Measurements from ENCODE around the gene EIF4G3.

DNA sequence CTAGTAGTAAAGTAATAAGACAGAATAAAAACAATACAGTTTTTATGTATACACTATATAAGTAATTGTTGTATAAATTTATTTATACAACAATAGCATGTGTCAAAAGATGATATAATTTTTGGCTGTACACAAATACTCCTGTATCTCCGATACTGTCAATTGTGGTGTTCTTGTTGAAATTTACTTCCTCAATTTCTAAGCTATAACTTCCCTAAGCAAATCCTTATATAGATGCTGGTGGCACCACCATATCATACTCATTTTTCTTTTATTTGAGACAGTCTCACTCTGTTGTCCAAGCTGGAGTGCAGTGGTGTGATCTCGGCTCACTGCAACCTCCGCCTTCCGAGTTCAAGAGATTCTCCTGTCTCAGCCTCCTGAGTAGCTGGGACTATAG is 248.6 kb downstream of the EIF4G3 start:
- TF ChIP-seq CTCF (IDR thresholded peaks at IDR 0.05) (no peak), EZH2 (IDR thresholded peaks at IDR 0.05; ENCODE audit: borderline replicate concordance, insufficient read depth, low read depth, low read length, poor library complexity, severe bottlenecking) (no peak)
